GM12892 (cell line): Measurements from ENCODE around the gene FAM43A.

ENCODE experiments used
- POLR2AphosphoS5 ChIP-seq: IDR thresholded peaks from 2 replicates; pipeline ENCODE4 v1.6.1; 2011; ENCODE audit warnings: low read depth, low read length, control low read depth
- TAF1 ChIP-seq: IDR thresholded peaks from 2 replicates; pipeline ENCODE4 v1.6.1; 2011; ENCODE audit warnings: low read depth, mild to moderate bottlenecking, control low read depth, low read length, borderline replicate concordance

- TF ChIP-seq TAF1 (no peak), POLR2AphosphoS5 (no peak)
Observed at GRCh38 chr3:194675081-194675640, 10.5 kb upstream of the FAM43A start.
